Natural killer cell treated with Interleukin-12 subunit alpha and Interleukin-12 subunit beta and Interleukin-15 and Interleukin-18, amount 100 ng/mL, for 72 hours (primary cell): ENCODE results near the gene ACAT2. TPM values are rescaled to one million over a fixed set of nuclear protein-coding genes. Genes with fewer than 3 reads are reported as not detected.
"Not testable (repeated sequence)": the region's sequence is repeated elsewhere in the genome, so short reads cannot be mapped to it uniquely, and the experiment has no call there.

ENCODE experiments used
- ATAC-seq, 2 donors: fragments of 150-1000 bp; cut with Tn5 transposase in 1 of 2; sonication (Bioruptor Pico), chemical (Tn5 transposase) in 1 of 2; 2 replicates each; pipeline ENCODE4 v1.10.0; 2021
- DNase-seq: peaks from one replicate; pipeline ENCODE4 v3.0.0; 2022; ENCODE audit warnings: low spot score
- H3K27ac Mint-ChIP-seq, 2 donors: 1 replicate in 1 of 2; 2 replicates in 1 of 2; pipeline ENCODE4 v1.8.0; 2022; ENCODE audit warnings: mixed read lengths in 2 of 2, mild to moderate bottlenecking in 1 of 2, moderate library complexity in 1 of 2
- H3K27me3 Mint-ChIP-seq, 2 donors: 1 replicate in 1 of 2; 2 replicates in 1 of 2; pipeline ENCODE4 v1.8.0; 2022; ENCODE audit warnings: mixed read lengths in 2 of 2
- H3K36me3 Mint-ChIP-seq: one replicate; pipeline ENCODE4 v1.8.0; 2022; ENCODE audit warnings: mixed read lengths
- H3K4me1 Mint-ChIP-seq, 2 donors: 1 replicate in 1 of 2; 2 replicates in 1 of 2; pipeline ENCODE4 v1.8.0; 2022; ENCODE audit warnings: low read depth in 2 of 2, mixed read lengths in 2 of 2, mild to moderate bottlenecking in 1 of 2
- H3K4me3 Mint-ChIP-seq: one replicate; pipeline ENCODE4 v1.8.0; 2022; ENCODE audit warnings: mixed read lengths
- H3K9me3 Mint-ChIP-seq: 2 replicates; pipeline ENCODE4 v1.8.0; 2022; ENCODE audit warnings: mixed read lengths
- total RNA-seq, 2 donors: library from RNA; stranded (reverse); gene quantifications; one replicate each; pipeline ENCODE4 v1.2.3, GENCODE V29; 2022

Gene ACAT2
- total RNA-seq, 2 donors from 2014 or later = 70.0 to 88.7 TPM

DNA sequence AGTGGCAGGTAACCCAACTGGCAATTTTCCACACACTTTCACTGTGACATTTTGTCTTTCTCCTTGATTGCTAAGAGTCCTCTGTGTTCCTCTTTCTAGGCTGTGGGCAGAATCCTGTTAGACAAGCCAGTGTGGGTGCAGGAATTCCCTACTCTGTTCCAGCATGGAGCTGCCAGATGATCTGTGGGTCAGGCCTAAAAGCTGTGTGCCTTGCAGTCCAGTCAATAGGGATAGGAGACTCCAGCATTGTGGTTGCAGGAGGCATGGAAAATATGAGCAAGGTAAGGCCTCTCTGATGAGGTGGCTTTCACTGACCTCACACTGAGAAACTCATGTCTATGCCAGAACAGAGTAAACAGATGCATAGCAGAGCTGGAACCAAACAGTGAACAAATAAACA is 5.1 kb downstream of the ACAT2 start:
- Mint-ChIP-seq H3K27ac (no peak overlapping the region), H3K27me3 (no peaks in the 10 kb centered on the region), H3K36me3 (peaks cover 40% of the 10 kb centered on the region), H3K4me3 (no peak overlapping the region), H3K9me3 (no peaks in the 10 kb centered on the region), H3K4me1 (peaks cover 7 to 15% of the 10 kb centered on the region in 2 donors)
- no peak for ATAC-seq
- no peak for DNase-seq

DNA sequence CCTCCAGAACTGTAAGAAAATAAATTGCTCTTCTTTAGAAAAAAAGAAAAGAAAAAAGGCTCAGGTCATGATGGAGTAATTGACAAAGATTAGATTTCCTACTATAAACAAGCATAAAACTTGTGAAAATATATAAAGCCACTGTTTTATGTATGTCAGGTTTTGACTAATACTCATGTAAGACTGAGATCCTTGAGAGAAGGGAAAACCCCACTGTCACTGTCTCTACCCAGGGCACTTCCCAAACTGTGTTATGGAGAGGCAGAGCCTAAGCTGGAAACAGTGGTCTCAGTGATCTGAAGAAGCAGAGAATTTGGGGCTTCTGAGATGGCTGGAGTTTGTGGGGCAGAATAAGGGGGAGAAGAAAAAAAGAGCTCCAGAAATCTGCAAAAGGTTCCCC is 7.6 kb downstream of the ACAT2 start:
- Mint-ChIP-seq H3K36me3 (peaks cover 34% of the 10 kb centered on the region), H3K9me3 (no peaks in the 10 kb centered on the region), H3K27ac (no peak overlapping the region), H3K4me3 (no peak overlapping the region), H3K27me3 (no peaks in the 10 kb centered on the region), H3K4me1 (peaks cover 0 to 5% of the 10 kb centered on the region in 2 donors)
- ATAC-seq = no peak
- no peak for DNase-seq

DNA sequence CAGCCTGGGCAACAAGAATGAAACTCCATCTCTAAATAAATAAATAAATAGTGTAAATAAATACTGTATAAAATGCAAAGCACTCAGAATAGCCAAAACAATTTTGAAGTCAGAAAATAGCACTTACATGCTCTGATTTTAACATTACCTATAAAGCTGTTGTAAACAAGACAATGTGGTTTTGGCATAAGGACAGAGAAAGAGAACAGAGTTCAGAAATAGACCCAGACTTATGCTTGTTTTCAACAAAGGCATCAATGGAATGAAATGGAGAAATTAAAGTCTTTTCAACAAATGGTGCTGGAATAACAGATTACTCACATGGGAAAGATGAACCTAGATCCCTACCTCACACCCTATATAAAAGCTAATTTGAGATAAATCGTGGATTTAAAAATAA is 10.4 kb downstream of the ACAT2 start:
- DNase-seq (no peak), ATAC-seq (no peak)
- Mint-ChIP-seq H3K4me1 (peaks cover 0 to 9% of the 10 kb centered on the region in 2 donors), H3K27ac (no peak overlapping the region), H3K27me3 (no peaks in the 10 kb centered on the region), H3K36me3 (peaks cover 30% of the 10 kb centered on the region), H3K9me3 (no peaks in the 10 kb centered on the region), H3K4me3 (no peak overlapping the region)

DNA sequence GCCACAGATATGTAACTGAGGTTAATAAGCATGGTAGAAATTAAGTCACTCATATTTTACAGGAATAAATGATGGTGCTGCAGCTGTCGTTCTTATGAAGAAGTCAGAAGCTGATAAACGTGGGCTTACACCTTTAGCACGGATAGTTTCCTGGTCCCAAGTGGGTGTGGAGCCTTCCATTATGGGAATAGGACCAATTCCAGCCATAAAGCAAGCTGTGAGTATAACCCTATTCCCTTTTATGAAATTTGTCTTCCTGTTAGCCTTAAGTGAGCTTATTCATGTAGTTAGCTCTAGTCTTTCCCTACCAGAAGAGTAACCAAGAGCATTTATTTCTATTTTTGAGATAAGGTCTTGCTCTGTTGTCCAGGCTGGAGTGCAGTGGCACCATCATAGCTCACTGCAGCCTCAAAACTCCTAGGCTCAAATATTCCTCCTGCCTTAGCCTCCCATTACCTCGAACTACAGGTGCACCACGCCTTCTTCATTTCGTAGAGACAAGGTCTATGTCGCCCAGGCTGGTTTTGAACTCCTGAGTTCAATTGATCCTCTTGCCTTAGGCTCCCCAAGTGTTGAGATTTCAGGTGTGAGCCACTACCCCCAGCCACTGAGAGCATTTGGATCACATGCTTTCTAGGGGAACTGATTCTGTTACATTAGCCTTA is 15.5 kb downstream of the ACAT2 start:
- H3K36me3 Mint-ChIP-seq = peaks cover 39% of the 10 kb centered on the region
- DNase-seq = no peak
- H3K4me3 Mint-ChIP-seq = no peak overlapping the region
- no peaks in the 10 kb centered on the region for H3K9me3 Mint-ChIP-seq
- H3K4me1 Mint-ChIP-seq = peaks cover 6 to 15% of the 10 kb centered on the region in 2 donors
- H3K27ac Mint-ChIP-seq = peak overlapping the region; percentile 34 to 37
- ATAC-seq = no peak
- H3K27me3 Mint-ChIP-seq = no peaks in the 10 kb centered on the region

DNA sequence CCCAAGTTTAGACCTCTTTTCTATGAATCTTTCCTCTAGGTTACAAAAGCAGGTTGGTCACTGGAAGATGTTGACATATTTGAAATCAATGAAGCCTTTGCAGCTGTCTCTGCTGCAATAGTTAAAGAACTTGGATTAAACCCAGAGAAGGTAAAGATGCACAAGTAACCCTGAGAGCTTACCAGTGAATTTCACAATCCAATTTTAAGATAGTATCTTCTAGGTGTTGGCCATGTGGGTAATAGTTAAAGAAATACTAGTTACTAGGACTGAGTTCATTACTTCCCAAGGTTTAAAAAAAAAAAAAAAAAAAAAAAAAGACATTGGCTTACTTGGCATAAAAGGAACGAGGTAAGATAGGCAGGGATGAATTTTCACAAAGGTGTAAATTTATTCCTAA is 16.3 kb downstream of the ACAT2 start:
- no peak overlapping the region for H3K4me3 Mint-ChIP-seq
- H3K9me3 Mint-ChIP-seq = no peaks in the 10 kb centered on the region
- H3K27ac Mint-ChIP-seq = peak overlapping the region; percentile 37 to 51
- ATAC-seq (no peak), DNase-seq (no peak)
- H3K4me1 Mint-ChIP-seq = peaks cover 14 to 22% of the 10 kb centered on the region in 2 donors
- H3K36me3 Mint-ChIP-seq = peaks cover 47% of the 10 kb centered on the region
- H3K27me3 Mint-ChIP-seq = no peaks in the 10 kb centered on the region

GRCh38 chr6:159778542-159779103 is 16.8 kb downstream of the ACAT2 start:
- Mint-ChIP-seq H3K9me3 (no peaks in the 10 kb centered on the region), H3K4me1 (peaks cover 14 to 22% of the 10 kb centered on the region in 2 donors), H3K27me3 (no peaks in the 10 kb centered on the region), H3K36me3 (peaks cover 49% of the 10 kb centered on the region), H3K4me3 (no peak overlapping the region), H3K27ac (peak overlapping the region; percentile 37 to 51)
- ATAC-seq (no peak), DNase-seq (no peak)

GRCh38 chr6:159788276-159788675 is 26.4 kb downstream of the ACAT2 start:
- H3K27me3 Mint-ChIP-seq = no peaks in the 10 kb centered on the region
- H3K4me3 Mint-ChIP-seq = peak overlapping the region; percentile 92
- H3K9me3 Mint-ChIP-seq = no peaks in the 10 kb centered on the region
- peak overlapping the region; percentile 92 to 99 for H3K27ac Mint-ChIP-seq
- no peak for ATAC-seq
- DNase-seq = no peak
- H3K4me1 Mint-ChIP-seq = peaks cover 34 to 57% of the 10 kb centered on the region in 2 donors
- H3K36me3 Mint-ChIP-seq = peaks cover 52% of the 10 kb centered on the region

DNA sequence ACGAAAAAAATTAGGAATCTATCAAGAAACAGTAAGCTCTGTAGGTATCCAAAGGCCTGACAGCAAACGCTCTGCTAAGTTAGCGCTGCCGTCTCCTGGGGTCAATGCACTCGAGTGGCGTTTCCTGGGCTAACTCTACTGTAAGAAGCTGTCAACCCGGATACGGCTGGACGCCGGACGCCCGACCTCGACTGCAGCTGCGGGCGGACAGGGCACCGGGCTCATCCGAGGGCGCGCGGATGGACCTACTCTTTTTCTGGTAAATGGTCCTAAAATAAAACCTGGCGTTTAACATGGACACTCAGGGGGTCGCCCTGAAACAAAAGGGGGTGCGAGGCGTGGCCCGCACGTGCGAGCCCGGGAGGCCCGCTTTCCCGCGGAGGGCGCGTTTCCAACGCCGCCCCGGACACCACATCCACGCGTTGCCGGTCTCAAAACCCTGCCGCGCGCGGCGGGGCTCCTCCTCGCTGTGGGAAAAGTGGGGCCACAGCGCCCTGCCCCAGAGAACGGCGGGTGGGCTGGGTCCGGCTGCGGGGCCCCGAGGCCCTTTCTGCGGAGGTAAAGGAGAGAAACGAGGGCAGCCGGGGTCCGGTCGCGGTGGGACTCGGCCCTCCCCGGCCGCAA is 27.0 kb downstream of the ACAT2 start:
- peak; percentile 64 for DNase-seq
- Mint-ChIP-seq H3K36me3 (peaks cover 47% of the 10 kb centered on the region), H3K4me1 (peaks cover 34 to 57% of the 10 kb centered on the region in 2 donors), H3K27ac (peak overlapping the region; percentile 92 to 99), H3K4me3 (peak overlapping the region; percentile 92), H3K9me3 (no peaks in the 10 kb centered on the region), H3K27me3 (no peaks in the 10 kb centered on the region)
- ATAC-seq = no peak

DNA sequence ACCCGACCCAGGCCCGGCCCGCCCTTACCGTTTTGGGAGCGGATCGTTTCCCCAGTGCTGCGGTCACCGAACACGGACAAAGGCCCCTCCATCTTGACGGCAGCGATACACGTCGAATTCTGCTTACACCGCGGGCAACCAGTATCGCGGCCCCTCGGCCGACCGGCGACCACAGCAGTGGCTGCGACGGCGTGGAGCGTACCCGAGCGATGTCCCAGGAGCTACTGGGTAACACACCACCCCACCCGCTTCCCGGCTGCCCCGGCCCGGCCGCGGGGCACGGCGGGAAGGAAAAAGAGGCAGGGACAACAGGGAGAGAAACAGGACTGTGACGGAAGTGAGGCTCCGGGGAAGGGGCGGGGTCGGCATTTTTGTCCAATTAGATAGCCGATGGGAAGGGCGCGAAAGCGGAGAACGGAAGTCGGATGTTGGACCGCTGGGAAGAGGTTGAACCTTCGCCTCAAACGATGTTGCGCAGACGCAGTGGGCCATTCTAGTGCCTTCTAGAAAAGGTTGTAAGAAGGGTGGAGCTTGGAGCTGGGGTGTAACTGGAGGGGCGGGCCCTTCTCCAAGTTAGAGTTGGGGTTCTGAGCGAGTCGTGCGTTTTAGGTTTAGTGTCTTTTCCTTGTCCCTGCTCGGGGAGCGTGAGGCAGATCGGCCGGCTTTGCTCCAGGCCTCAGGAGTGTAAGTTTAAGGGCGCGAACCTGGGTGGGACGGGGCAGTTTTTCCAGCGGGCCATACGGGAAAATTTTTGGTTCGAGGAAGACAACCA is 27.7 kb downstream of the ACAT2 start, which contains the start of gene TCP1:
TCP1 (minus strand) TSS at position 226 of the 772 bp plus-strand sequence; CDS start at position 92, 134 bp downstream.
- Mint-ChIP-seq H3K4me1 (peaks cover 33 to 58% of the 10 kb centered on the region in 2 donors), H3K4me3 (peak within 1 kb of the TSS; percentile 92), H3K27ac (peak within 1 kb of the TSS; percentile 92 to 99), H3K27me3 (no peaks in the 10 kb centered on the region), H3K36me3 (peaks cover 48% of the 10 kb centered on the region), H3K9me3 (no peaks in the 10 kb centered on the region)
- DNase-seq (peak; percentile 100), ATAC-seq (peak; percentile 84 to 91)

GRCh38 chr6:159790149-159790955 is 28.5 kb downstream of the ACAT2 start, which contains the start of gene MRPL18:
Gene MRPL18, plus strand, starts transcription at chr6:159790467. Its CDS starts 121 bp downstream, at chr6:159790588.
- ATAC-seq (peak; percentile 92 to 94), DNase-seq (peak; percentile 94)
- Mint-ChIP-seq H3K4me1 (peaks cover 28 to 51% of the 10 kb centered on the region in 2 donors), H3K27ac (peak within 1 kb of the TSS; percentile 92 to 99), H3K9me3 (no peaks in the 10 kb centered on the region), H3K36me3 (peaks cover 42% of the 10 kb centered on the region), H3K4me3 (peak within 1 kb of the TSS; percentile 92), H3K27me3 (no peaks in the 10 kb centered on the region)

- H3K36me3 Mint-ChIP-seq = peaks cover 41% of the 10 kb centered on the region
Measured at GRCh38 chr6:159790956-159791598, 29.2 kb downstream of the ACAT2 start.

DNA sequence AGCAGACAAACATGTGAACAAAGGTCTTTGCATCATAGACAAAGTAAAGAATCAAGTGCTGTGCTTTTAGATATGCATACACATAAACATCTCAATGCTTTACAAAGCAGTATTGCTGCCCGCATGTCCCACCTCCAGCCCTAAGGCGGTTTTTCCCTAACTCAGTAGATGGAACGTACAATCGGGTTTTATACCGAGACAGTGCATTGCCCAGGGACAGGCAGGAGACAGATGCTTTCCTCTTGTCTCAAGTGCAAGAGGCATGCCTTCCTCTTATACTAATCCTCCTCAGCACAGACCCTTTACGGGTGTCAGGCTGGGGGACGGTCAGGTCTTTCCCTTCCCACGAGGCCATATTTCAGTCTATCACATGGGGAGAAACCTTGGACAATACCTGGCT is 33.1 kb downstream of the ACAT2 start:
- not testable (repeated sequence) for H3K9me3 Mint-ChIP-seq, DNase-seq, H3K4me3 Mint-ChIP-seq, ATAC-seq, H3K27me3 Mint-ChIP-seq
- H3K4me1 Mint-ChIP-seq = peaks cover 18 to 31% of the 10 kb centered on the region in 2 donors
- H3K36me3 Mint-ChIP-seq = peaks cover 39% of the 10 kb centered on the region
- H3K27ac Mint-ChIP-seq = peak overlapping the region in 1 of 2 donors; percentile 34

More at GRCh38 chr6:159790956-159791598, 29.2 kb downstream of the ACAT2 start:
- peak overlapping the region; percentile 92 to 99 for H3K27ac Mint-ChIP-seq
- DNase-seq (no peak), ATAC-seq (no peak)
- no peaks in the 10 kb centered on the region for H3K9me3 Mint-ChIP-seq
- H3K4me1 Mint-ChIP-seq = peaks cover 27 to 49% of the 10 kb centered on the region in 2 donors
- H3K4me3 Mint-ChIP-seq = peak overlapping the region; percentile 92
- no peaks in the 10 kb centered on the region for H3K27me3 Mint-ChIP-seq
